Measurements from ENCODE around the gene WWOX. TPM values are rescaled to one million over a fixed set of nuclear protein-coding genes. Genes with fewer than 3 reads are reported as not detected.
A peak's percentile ranks its signal among the peaks of the same experiment; 100 is the strongest.

WWOX gene
- total RNA-seq, 6 donors from 2014 or later = 18.7 to 167 (median 31.0) TPM

GRCh38 chr16:78792952-78793351 lies 693.5 kb downstream of the WWOX start:
- ATAC-seq (ENCODE audit: low FRiP score in 2 of 2) (no peak), DNase-seq (no peak)
- no peak overlapping the region for H3K4me3 ChIP-seq
- H3K36me3 ChIP-seq = no peaks in the 10 kb centered on the region
- WGBS, 2 donors = 94 to 96% methylated on average over 5 of the region's 5 CpGs
- no peaks in the 10 kb centered on the region for H3K27me3 ChIP-seq
- TF ChIP-seq POLR2AphosphoS5 (IDR thresholded peaks at IDR 0.05) (no peak), EP300 (IDR thresholded peaks at IDR 0.05) (no peak), POLR2A (IDR thresholded peaks at IDR 0.05) (no peak), CTCF (IDR thresholded peaks at IDR 0.05) (no peak)
- H3K9me3 ChIP-seq = no peaks in the 10 kb centered on the region
- H3K27ac ChIP-seq = no peak overlapping the region
- no peaks in the 10 kb centered on the region for H3K4me1 ChIP-seq

GRCh38 chr16:78794581-78795250 lies 695.3 kb downstream of the WWOX start:
- DNase-seq (no peak), ATAC-seq (ENCODE audit: low FRiP score in 2 of 2) (no peak)
- no peaks in the 10 kb centered on the region for H3K27me3 ChIP-seq
- H3K36me3 ChIP-seq = no peaks in the 10 kb centered on the region
- no peaks in the 10 kb centered on the region for H3K9me3 ChIP-seq
- TF ChIP-seq POLR2A (IDR thresholded peaks at IDR 0.05) = no peak
- no peak for TF ChIP-seq EP300 (IDR thresholded peaks at IDR 0.05)
- TF ChIP-seq POLR2AphosphoS5 (IDR thresholded peaks at IDR 0.05) = no peak
- no peak for TF ChIP-seq CTCF (IDR thresholded peaks at IDR 0.05)
- WGBS, 2 donors = 77 to 78% methylated on average over 6 of the region's 6 CpGs
- H3K27ac ChIP-seq = no peak overlapping the region
- no peaks in the 10 kb centered on the region for H3K4me1 ChIP-seq
- no peak overlapping the region for H3K4me3 ChIP-seq

- TF ChIP-seq CTCF (IDR thresholded peaks at IDR 0.05) = no peak
- no peak for TF ChIP-seq EP300 (IDR thresholded peaks at IDR 0.05)
- TF ChIP-seq POLR2AphosphoS5 (IDR thresholded peaks at IDR 0.05) = no peak
- TF ChIP-seq POLR2A (IDR thresholded peaks at IDR 0.05) = no peak
- Histone ChIP-seq H3K27me3 (no peaks in the 10 kb centered on the region), H3K4me1 (no peaks in the 10 kb centered on the region), H3K4me3 (no peak overlapping the region), H3K27ac (no peak overlapping the region), H3K36me3 (no peaks in the 10 kb centered on the region), H3K9me3 (no peaks in the 10 kb centered on the region)
- WGBS, 2 donors = 92 to 95% methylated on average over 1 of the region's 1 CpG
- no peak for ATAC-seq (ENCODE audit: low FRiP score in 2 of 2)
- no peak for DNase-seq
These were observed 696.0 kb downstream of the WWOX start for GRCh38 chr16:78795433-78795832.

GRCh38 chr16:78796221-78796866 lies 696.9 kb downstream of the WWOX start:
- peak in 1 of 2 donors; percentile 42 for DNase-seq
- no peaks in the 10 kb centered on the region for H3K27me3 ChIP-seq
- no peaks in the 10 kb centered on the region for H3K4me1 ChIP-seq
- 56 to 73% methylated on average over 3 of the region's 3 CpGs for WGBS, 2 donors
- no peak overlapping the region for H3K4me3 ChIP-seq
- ATAC-seq (ENCODE audit: low FRiP score in 2 of 2) = peak in 1 of 2 donors; percentile 73
- no peak overlapping the region for H3K27ac ChIP-seq
- no peaks in the 10 kb centered on the region for H3K9me3 ChIP-seq
- TF ChIP-seq CTCF (IDR thresholded peaks at IDR 0.05) (no peak), EP300 (IDR thresholded peaks at IDR 0.05) (no peak), POLR2A (IDR thresholded peaks at IDR 0.05) (no peak), POLR2AphosphoS5 (IDR thresholded peaks at IDR 0.05) (no peak)
- H3K36me3 ChIP-seq = no peaks in the 10 kb centered on the region
